Stimulated activated naive CD4-positive, alpha-beta T cell treated with Interleukin-2 at 50 U/mL for 16 hours (primary cell): Measurements from ENCODE around the gene PRIMA1.

Experiments used
- DNase-seq: peaks from one replicate; lab custom pipeline; 2025; lab: John Stamatoyannopoulos, UW

PRIMA1 gene

DNA sequence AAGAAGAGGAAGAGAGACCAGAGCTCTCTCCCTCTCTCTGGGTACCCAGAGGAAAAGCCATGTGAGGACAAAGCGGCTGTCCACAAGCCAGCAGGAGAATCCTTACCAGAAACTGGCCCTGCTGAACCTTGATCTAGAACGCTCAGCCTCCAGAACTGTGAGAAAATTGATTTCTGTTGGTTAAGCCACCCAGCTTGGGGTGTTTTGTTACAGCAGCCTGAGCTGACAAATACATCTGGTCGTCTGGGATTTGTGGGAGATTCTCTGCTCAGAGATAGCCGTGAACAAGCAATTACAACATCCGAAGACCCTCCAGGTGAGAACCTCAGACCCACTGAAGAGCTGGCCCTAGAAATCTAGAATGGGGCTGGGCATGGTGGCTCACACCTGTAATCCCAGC lies 6.5 kb upstream of the PRIMA1 start:
- DNase-seq, result no peak

GRCh38 chr14:93793555-93794324 lies 5.5 kb upstream of the PRIMA1 start:
- DNase-seq, result no peak

- no peak for DNase-seq
Measured at GRCh38 chr14:93792391-93792790, 4.1 kb upstream of the PRIMA1 start.

- no peak for DNase-seq
Measured at GRCh38 chr14:93790966-93791365, 2.7 kb upstream of the PRIMA1 start.

- no peak for DNase-seq
Measured at GRCh38 chr14:93789228-93790130, 1.2 kb upstream of the PRIMA1 start.

- no peak for DNase-seq
Measured at GRCh38 chr14:93788543-93789227, 400 bp upstream of the PRIMA1 start.

DNA sequence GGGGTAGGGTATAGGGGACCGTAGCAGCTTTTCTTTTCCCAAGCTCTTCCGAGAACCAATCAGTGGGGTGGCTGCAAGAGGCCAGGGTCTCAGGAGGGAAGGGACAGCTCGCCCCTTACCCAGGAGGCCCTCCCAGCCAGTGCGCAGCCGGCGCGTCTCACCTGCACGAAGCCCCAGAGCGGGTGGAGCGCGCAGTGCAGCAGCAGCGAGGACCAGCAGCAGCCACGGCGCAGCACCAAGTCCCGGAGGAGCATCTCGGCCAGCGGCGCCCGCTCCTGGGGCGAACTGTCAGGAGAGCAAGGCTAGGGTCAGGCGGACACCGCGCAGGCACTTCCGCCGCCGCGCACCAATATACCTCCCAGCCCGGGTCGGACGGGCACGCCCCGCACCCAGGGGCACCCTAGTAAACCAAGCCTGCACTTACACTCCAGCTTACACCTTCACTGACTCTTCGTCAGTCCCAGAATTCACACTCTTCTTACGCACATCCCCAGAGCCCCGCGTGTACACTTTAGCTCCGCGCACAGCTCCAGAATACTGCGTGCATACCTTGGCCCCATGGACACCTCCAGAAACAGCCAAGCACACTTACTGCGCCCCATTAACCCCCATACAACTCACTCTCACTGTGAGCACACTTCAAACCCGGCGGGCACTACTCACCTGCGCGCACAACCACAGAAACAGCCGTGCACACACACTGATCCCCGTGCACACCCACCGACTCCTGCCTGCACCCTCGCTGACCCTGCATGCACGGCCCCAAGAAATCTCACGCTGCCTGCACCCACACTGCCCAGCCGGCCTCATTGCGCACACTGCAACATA lies 606 bp downstream of the PRIMA1 start:
- no peak for DNase-seq

DNA sequence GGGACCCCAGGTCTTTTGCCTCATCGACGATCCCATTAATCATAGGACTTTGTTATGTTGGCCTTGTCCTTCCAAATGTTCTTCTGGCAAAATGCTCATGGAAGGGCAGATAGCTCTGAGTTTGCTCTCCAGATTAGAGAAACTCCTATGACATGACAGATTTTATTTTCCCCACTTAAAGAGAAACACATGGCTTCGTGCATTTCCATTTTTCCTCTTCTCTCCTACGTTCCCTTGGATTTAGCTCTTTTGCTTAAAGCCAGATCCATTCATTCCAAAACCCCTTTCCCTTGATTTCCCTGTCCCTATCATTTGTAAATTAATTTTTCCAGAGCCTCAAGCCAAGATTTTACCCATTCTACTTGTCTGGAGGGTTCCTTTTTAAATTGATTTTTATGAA lies 2.9 kb downstream of the PRIMA1 start:
- no peak for DNase-seq

DNA sequence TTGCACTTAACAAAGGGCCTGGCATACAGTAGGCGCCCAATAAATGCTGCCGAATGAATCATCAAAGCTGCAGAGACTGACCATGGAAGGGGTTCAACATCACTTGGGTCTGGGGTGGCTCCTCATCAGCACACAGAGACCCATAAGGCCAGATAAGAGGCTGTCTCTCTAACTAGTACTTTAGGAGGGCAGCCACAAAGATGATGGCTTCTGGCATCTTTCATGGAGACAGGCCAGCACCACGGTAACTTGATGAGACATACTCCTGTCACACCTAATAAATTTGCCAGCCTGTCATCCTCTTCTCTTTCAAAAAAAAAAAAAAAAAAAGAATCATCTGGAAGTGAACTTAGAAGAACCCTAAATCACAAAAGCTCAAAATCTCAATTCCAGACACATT lies 3.4 kb downstream of the PRIMA1 start:
- DNase-seq, result no peak

GRCh38 chr14:93780813-93781400 lies 7.4 kb downstream of the PRIMA1 start:
- no peak for DNase-seq

GRCh38 chr14:93778856-93779629 lies 9.2 kb downstream of the PRIMA1 start:
- no peak for DNase-seq

- DNase-seq, result no peak
Measured at GRCh38 chr14:93778453-93778852, 9.8 kb downstream of the PRIMA1 start.

DNA sequence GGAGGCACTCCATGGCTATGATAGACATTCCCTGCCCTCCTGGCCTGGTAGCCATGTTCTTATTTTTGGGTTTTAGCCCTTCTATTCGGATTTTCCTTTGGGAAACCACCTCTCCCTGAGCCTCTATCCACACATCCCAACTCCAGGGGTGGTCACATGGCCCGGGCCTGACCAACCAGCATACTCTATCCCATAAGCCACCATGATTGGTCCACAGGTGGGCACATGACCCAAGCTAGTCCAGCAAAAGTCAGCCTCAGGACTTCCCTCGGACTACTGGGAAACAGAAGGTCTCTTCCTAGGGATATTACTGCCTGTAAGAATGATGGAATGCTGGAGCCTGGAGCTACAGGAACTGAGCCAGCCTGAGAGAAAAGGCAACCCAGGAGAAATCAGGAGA lies 12.5 kb downstream of the PRIMA1 start:
- no peak for DNase-seq

DNA sequence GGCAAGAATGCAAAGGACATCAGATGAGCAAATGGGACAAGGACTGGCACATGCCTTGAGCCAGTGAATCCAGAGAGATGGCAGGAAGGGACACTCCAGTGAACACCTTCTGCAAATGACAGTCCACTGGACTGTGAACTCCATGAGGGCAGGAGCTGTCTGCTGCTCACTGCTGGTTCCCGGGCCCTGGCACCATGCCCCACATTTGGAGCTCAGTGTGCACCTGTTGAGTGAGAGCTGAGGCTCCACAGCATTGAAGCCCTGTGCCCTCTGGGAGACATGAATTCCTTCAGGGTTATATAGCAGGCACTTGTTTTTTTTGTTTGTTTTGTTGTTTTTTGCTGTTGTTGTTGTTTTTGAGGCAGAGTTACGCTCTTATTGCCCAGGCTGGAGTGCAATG lies 13.1 kb downstream of the PRIMA1 start:
- no peak for DNase-seq

GRCh38 chr14:93772263-93772662 lies 16.0 kb downstream of the PRIMA1 start:
- DNase-seq, result no peak

DNA sequence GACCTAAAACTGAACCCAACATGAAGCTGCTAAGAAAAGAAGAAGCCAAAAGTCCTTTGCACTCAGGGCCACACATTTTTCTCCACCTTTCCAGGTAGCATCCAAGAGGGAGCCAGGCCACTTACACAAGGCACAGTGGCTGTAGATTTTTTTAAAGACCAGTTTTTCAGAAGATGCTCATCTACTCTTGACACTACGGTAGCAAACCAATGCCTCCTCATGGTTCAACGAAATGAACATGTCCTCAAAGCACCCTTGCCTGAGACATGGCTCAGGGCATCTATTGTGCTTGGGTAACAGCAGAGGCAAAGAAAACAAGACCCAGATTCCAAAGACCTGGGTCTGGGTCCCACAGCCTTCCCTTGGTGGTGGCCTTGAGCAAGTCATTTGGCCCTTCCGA lies 22.3 kb downstream of the PRIMA1 start:
- DNase-seq, result no peak

- no peak for DNase-seq
Measured at GRCh38 chr14:93765155-93765554, 23.1 kb downstream of the PRIMA1 start.

DNA sequence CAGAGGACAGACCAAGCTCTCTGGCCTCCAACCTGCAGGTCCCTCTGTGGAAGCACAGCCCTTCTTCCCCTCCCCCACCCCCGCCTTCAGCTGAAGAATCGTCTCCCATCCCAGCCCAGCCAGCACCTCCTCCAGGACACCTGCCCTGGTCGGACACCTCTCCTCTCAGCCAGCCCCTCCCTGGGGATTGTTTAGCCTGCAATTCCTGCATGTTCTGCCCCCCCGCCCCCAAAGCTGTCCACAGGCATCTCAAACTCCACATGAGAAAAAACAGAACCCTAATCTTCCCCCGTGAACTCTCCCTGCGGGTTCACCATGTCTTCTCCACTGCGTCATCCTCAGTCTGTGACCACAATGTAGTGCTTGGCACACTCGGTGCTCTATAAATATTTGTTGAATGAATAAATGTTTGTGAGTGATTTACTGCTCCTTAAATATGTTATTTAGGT lies 24.1 kb downstream of the PRIMA1 start:
- DNase-seq, result no peak

DNA sequence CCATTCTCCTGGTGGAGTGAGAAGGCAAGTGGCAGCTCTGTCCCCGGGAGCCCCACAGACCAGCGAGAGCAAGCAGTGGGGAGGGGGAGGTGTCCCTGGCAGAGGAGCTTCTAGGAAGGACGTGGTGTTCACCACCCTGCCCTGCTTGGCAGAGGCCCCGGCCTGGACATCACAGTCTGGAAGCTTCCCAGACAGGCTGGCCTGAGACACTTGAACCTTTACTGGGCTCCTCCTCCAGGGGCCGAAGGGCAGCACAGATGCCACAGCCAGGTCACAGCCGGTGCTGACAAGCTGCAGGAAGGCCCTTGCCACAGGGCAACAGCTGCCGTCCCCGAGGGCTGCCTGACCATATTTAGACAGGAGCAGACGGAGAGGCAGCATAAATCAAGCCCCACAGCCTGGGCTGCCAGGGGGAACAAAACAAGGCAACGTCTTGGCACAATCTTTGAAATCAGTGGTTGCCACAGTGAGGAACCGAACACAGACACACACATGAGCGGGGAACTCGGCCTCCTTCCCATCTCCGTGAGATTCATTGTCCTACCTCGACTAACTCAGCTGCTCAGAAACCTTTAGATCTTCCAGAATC lies 28.5 kb downstream of the PRIMA1 start:
- DNase-seq, result no peak

GRCh38 chr14:93757206-93757605 lies 31.1 kb downstream of the PRIMA1 start:
- no peak for DNase-seq
